GM18520 (cell line): Measurements from ENCODE around the gene RNF126.
"Not testable (repeated sequence)": the region's sequence is repeated elsewhere in the genome, so short reads cannot be mapped to it uniquely, and the experiment has no call there.

Experiments used
- ATAC-seq: cut with Tn5 transposase; IDR thresholded peaks from one replicate; pipeline ENCODE4 v1.9.1; 2021; ENCODE audit not compliant: unreplicated experiment

Gene RNF126

GRCh38 chr19:686589-687297 lies 23.7 kb upstream of the RNF126 start:
- ATAC-seq: no peak

GRCh38 chr19:685454-685931 lies 22.5 kb upstream of the RNF126 start:
- no peak for ATAC-seq

GRCh38 chr19:682678-683320 lies 19.8 kb upstream of the RNF126 start:
- no peak for ATAC-seq

- ATAC-seq: no peak
Measured at GRCh38 chr19:681029-682019, 18.3 kb upstream of the RNF126 start.

- ATAC-seq: peak; percentile 76
Measured at GRCh38 chr19:680287-681028, 17.4 kb upstream of the RNF126 start.

GRCh38 chr19:679418-680286 lies 16.6 kb upstream of the RNF126 start:
- ATAC-seq: peak; percentile 6

GRCh38 chr19:678791-679388 lies 15.9 kb upstream of the RNF126 start:
- ATAC-seq: no peak

GRCh38 chr19:677601-678436 lies 14.8 kb upstream of the RNF126 start:
- no peak for ATAC-seq

GRCh38 chr19:677201-677600 lies 14.2 kb upstream of the RNF126 start:
- no peak for ATAC-seq

- no peak for ATAC-seq
Measured at GRCh38 chr19:676339-677105, 13.5 kb upstream of the RNF126 start, which contains the start of gene FSTL3. FSTL3 (plus strand) TSS chr19:676392; CDS start chr19:676424, 32 bp downstream.

- no peak for ATAC-seq
Measured at GRCh38 chr19:676007-676338, 13.0 kb upstream of the RNF126 start.

GRCh38 chr19:674282-675151 lies 11.5 kb upstream of the RNF126 start:
- ATAC-seq: no peak

GRCh38 chr19:670609-671075 lies 7.6 kb upstream of the RNF126 start:
- ATAC-seq: no peak

GRCh38 chr19:668675-669434 lies 5.8 kb upstream of the RNF126 start:
- ATAC-seq: not testable (repeated sequence)

- not testable (repeated sequence) for ATAC-seq
Measured at GRCh38 chr19:666985-667573, 4.1 kb upstream of the RNF126 start.
